NCI-H1092 treated with DMSO at 0.1 percent for 48 hours (cell line): Measurements from ENCODE around the gene NOP16.
A peak's percentile ranks its signal among the peaks of the same experiment; 100 is the strongest.

Source experiments
- DNase-seq: peaks from one replicate; lab custom pipeline; 2025; lab: John Stamatoyannopoulos, UW

Gene NOP16

GRCh38 chr5:176386491-176386890 is 1.9 kb downstream of the NOP16 start:
- no peak for DNase-seq

- DNase-seq, result no peak
Observed at GRCh38 chr5:176384991-176385390, 3.4 kb downstream of the NOP16 start.

DNA sequence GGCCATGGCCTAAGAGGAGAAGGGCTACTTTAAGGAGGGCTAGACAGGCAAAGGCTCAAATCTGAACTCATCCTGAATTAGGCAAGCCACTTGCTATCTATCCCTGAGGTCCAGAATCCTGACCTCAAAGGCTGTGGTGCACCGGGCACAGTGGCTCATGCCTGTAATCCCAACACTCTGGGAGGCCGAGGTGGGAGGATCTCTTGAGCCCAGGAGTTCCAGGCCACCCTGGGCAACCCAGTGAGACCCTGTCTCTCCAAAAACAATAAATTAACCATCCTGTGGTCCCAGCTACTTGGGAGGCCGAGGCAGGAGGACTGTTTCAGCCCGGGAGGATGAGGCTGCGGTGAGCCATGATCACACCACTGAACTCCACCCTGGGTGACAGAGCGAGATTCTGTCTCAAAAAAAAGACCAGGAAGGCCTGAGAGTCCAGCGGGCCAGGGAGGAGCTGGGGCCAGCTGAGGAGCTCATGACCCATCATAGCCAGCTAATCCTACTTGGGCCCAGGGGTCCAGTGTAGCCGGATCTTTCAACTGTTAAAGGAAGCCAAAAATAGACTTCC is 4.0 kb downstream of the NOP16 start:
- no peak for DNase-seq

- no peak for DNase-seq
Observed at GRCh38 chr5:176383961-176384360, 4.4 kb downstream of the NOP16 start.

- no peak for DNase-seq
Observed at GRCh38 chr5:176383248-176383905, 5.0 kb downstream of the NOP16 start.

DNA sequence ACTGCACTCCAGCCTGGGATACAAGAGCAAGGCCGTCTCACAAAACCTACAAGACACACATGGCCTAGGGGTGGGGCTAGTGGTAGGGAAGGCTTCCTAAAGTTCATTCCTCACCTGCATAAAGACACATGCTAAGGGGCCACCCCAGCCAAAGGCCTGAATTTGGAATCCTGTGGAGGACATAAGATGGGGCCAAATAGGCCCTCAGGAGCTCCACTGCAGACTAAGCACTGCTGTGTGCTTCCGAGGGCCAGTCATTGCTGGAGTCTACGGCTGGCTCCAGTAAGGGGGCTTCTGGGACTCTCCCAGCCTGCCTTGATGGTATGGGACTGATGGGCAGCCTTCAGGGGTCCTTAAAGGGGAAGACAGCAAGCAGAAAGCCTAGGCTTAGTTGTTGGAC is 5.7 kb downstream of the NOP16 start:
- no peak for DNase-seq

- no peak for DNase-seq
Observed at GRCh38 chr5:176381979-176382378, 6.4 kb downstream of the NOP16 start.

DNA sequence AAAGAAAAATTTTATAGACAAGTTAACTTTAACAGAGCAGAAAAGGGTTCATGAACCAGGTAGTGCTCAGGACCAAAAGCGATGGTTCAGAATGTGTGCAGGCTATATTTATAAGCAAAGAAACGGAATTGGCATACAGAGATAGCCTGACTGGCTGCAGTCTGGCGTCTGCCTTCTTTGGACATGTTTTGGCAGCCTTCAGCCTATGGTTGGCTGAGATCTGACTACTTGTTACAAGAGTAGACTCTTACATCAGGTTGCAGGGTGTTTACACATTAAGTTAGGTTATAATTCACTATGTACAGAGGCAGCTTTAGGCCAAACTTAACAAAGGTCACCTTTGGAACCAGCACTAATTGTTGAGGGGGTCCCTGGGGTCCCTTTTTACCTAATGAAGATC is 7.0 kb downstream of the NOP16 start:
- DNase-seq, result no peak

- DNase-seq, result no peak
Observed at GRCh38 chr5:176379881-176380280, 8.5 kb downstream of the NOP16 start.

- DNase-seq, result no peak
Observed at GRCh38 chr5:176373100-176373818, 15.1 kb downstream of the NOP16 start.

GRCh38 chr5:176371621-176372539 is 16.5 kb downstream of the NOP16 start:
- DNase-seq, result no peak

DNA sequence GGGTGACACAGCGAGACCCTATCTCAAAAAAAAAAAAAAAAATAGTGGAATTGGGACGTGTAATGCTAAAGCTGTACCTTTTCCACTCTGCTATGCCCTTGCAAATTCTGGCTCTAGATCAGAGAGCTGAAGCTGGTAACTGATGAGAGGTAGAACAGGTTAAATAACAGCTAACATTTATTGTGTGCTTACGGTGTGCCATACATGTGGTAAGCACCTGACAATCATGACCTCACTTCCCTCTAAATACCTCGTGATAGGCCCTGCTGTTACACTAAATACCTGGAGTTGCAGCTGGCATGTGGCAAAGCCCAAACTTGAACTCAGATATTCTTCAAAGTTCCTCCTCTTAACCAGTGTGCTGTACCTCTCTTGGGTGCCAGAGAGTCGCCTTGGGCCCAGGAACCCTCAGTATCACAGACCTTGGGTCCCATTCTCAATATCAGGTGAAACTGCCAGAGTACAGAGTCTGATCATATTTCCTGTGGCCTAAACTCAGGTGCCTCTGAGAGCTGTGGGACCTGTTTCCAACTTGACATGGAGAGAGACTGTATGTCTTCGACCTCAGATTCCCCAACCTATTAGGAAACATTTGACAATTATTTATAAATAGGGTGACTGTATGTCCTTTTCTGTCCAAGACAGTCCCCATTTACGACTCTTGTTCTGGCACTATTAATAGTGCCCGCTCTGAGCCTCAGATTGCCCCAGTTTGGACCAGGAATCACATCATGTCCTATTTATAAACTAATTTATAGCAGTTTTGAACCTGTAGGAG is 18.3 kb downstream of the NOP16 start:
- DNase-seq, result no peak

GRCh38 chr5:176368726-176369125 is 19.7 kb downstream of the NOP16 start:
- DNase-seq, result no peak

- DNase-seq, result no peak
Observed at GRCh38 chr5:176366232-176366894, 22.0 kb downstream of the NOP16 start.

DNA sequence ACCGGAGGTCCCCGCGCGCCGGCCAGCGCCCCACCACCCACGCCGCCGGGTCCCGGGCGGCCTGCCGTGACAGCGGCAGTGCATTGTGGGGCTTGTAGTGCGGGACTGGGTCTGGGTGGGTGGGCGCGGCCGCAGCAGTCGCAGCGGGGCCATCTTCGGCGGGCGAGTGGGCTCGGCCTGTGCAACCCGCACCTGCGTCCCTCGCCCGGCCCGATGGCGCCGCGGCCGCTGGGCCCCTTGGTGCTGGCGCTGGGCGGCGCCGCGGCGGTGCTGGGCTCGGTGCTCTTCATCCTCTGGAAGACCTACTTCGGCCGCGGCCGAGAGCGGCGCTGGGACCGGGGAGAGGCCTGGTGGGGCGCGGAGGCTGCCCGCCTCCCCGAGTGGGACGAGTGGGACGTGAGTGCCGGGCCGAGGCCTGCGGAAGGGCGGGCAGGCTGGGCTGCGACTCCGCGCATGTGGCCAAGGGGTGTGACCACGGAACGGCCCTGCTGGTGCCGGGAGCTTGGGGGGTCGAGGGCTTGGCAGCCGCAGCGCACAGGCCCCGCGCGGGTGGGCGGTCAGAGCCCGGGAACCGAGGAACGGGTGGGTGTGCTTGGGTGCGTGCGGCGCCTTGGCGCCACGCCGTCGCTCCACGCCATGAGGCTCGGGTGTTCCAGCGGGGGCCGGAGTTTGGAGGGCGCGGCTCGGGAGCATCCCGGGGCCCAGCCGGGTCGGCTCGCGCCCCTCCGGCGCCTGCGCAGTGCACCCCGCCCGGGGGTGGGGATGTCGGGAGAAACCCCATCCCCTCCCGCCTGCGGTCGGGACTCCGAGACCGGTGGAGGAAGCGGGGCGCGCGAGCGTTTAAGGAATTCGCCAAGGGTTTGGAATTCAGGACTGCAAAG is 22.8 kb downstream of the NOP16 start, which contains the start of gene ARL10:
TSS of gene ARL10 (plus strand) at position 137 of the 881 bp plus-strand sequence. CDS start at position 214, 77 bp downstream.
- DNase-seq, result peak; percentile 3

DNA sequence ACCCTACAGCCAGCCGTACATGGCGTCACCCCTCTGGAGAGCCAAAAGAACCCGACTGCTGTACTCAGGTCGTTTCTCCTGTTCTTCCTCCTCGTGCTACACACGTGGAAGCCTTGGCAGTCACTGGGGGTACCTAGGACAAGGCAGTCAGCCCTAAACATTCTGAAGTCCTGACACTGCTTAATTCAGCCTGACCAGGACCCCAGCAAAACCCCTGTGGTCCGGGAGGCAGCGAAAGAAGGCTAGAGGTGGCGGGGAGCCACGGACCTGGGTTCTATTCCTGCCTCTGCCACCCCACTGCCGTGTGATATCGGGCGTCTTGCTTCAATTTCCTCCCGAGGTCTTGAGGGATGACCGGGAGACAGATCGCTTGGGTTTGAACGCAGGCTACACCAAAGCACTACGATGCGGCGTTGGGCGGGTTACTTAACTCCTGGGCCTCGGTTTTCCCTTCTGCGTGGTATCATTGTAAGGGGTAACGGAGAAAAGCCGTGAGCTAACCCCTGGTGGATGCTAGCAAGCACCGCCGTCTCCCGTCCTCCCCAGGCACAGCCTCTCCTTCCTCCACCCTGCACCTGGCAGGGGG is 23.5 kb downstream of the NOP16 start:
- no peak for DNase-seq

DNA sequence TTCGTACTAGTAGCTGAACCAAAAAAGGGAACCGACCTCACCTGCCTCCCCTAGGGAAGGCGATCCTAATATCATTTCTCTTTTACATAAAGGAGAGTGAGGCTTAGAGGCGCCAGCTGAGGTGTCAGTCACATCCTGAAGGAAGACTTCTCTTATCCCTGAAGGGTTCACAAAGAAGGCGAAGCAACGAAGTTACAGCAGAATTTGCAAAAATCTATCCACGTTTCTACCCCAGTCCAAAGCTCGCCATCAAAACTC is 26.2 kb downstream of the NOP16 start:
- DNase-seq, result no peak

- DNase-seq, result peak; percentile 83
Observed at GRCh38 chr5:176361437-176362232, 26.8 kb downstream of the NOP16 start, which contains the start of gene KIAA1191. KIAA1191 (minus strand) TSS chr5:176361764; CDS start chr5:176359508, 2,256 bp downstream.
